GM12891 (cell line): Measurements from ENCODE around the gene RTP3.

Experiments
- POLR2A ChIP-seq: IDR thresholded peaks from 2 replicates; pipeline ENCODE4 v1.6.1; 2011; ENCODE audit warnings: low read depth, low read length, control low read depth
- POLR2AphosphoS5 ChIP-seq: IDR thresholded peaks from 2 replicates; pipeline ENCODE4 v1.6.1; 2011; ENCODE audit warnings: low read depth, low read length, control low read depth

GRCh38 chr3:46496746-46497555, 825 bp upstream of the RTP3 start:
- no peak for TF ChIP-seq POLR2A
- no peak for TF ChIP-seq POLR2AphosphoS5
